ENCODE measurements around the gene DPH5. TPM values are rescaled to one million over a fixed set of nuclear protein-coding genes. Genes with fewer than 3 reads are reported as not detected.
A peak's percentile ranks its signal among the peaks of the same experiment; 100 is the strongest.

Gene DPH5
- total and polyA plus RNA-seq, 2 donors (not counting 3 experiments of a cell fraction or from before 2014, with no cell fraction given), result 37.2 to 43.6 TPM

DNA sequence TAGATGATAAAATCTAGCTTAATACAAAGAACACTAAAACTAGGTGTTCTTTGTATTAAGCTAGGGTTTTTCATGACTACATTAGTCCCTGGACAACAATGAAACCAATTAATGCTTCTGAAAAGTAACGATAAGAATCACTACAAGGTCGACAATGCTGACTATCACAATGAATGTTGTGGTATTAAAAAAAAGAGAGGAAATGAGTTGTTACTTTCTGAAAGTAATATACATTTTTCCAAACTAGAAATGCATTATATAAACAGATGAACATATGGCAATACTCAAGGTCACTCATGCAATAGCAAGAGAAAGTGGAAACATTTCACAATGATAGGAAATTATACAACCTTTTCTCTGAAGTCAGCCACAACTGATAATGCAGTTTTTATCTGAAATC is 19.0 kb downstream of the DPH5 start:
- Histone ChIP-seq H3K4me3 (replicated peaks in 1 of 3; ENCODE audit: insufficient read depth in 1 of 3, low read depth in 1 of 3, low read length in 3 of 3) (no peak overlapping the region), H3K9ac (replicated peaks; ENCODE audit: extremely low read depth, insufficient read depth, low read length) (no peak overlapping the region), H3K27ac (ENCODE audit: insufficient read depth, low read depth, low read length) (peak overlapping the region; percentile 65), H3K27me3 (ENCODE audit: control insufficient read depth in 2 of 2, insufficient read depth in 2 of 2, low read length in 2 of 2) (no peaks in the 10 kb centered on the region), H3K79me2 (ENCODE audit: control insufficient read depth, insufficient read depth, low read length) (no peaks in the 10 kb centered on the region), H3K9me1 (replicated peaks; ENCODE audit: control insufficient read depth, extremely low read depth, insufficient read depth, low read length) (no peaks in the 10 kb centered on the region), H3K4me1 (ENCODE audit: control insufficient read depth, extremely low read depth, insufficient read depth, low read length) (peaks cover 38% of the 10 kb centered on the region), H3K4me2 (ENCODE audit: insufficient read depth, low read length) (peak overlapping the region; percentile 65), H2AFZ (ENCODE audit: low read depth, low read length) (no peak overlapping the region), H4K20me1 (replicated peaks; ENCODE audit: control insufficient read depth, extremely low read depth, insufficient read depth, low read length) (no peaks in the 10 kb centered on the region), H3K9me3 (replicated peaks; ENCODE audit: control insufficient read depth, insufficient read depth, low read length) (no peaks in the 10 kb centered on the region), H3K36me3 (ENCODE audit: control insufficient read depth in 2 of 2, extremely low read depth in 1 of 2, insufficient read depth in 2 of 2, low read length in 2 of 2) (no peaks in the 10 kb centered on the region)
- FAIRE-seq (peak; percentile 72), DNase-seq (ENCODE audit: low read depth, low spot score) (peak; percentile 80)
- ChIA-PET CTCF (interaction anchor here (0.6 to 1.0 kb wide), 3 partner anchors 12 to 51 kb away, joined by 3 to 5 read pairs (median 3); no protein-coding TSS in a partner anchor), POLR2A (interaction anchor here (1.1 kb wide), 1 partner anchor 11 kb away, joined by 3 read pairs; no protein-coding TSS in a partner anchor)
- dilution Hi-C loops (cut with MboI; ENCODE audit: extremely low pct_ligation_motif_present, low sequenced_read_pairs), result no loop called here
- intact Hi-C loops (cut with micrococcal nuclease), result loop anchor here (1.0 to 5.0 kb wide), 6 partner anchors 11 to 236 kb away; no protein-coding TSS in a partner anchor
- BruUV-seq (replicated peaks), result no TSS peak
- TF ChIP-seq JUN (IDR thresholded peaks at IDR 0.05; ENCODE audit: borderline replicate concordance, insufficient read depth, insufficient read length, low read depth) (peak; percentile 52), GATA2 (IDR thresholded peaks at IDR 0.05; ENCODE audit: insufficient read depth, insufficient read length, low read depth, low read length) (peak; percentile 51)
- TF ChIP-seq, protein P1, sequence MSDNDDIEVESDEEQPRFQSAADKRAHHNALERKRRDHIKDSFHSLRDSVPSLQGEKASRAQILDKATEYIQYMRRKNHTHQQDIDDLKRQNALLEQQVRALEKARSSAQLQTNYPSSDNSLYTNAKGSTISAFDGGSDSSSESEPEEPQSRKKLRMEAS (IDR thresholded peaks at IDR 0.05; ENCODE audit: insufficient read depth, insufficient read length), result no peak

DNA sequence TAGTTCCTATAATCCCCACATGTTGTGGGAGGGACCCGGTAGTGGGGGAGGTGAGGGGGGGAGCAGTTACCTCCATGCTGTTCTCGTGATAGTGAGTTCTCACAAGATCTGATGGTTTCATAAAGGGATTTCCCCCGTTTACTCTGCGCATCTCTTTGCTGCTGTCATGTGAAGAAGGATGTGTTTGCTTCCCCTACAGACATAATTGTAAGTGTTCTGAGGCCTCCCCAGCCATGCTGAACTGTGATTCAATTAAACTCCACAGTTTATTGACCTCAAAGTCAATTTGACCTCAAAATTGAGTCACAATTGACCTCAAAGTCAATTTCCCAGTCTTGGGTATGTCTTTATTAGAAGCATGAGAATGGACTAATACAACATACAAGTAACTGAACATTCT is 19.7 kb downstream of the DPH5 start:
- Histone ChIP-seq H2AFZ (ENCODE audit: low read depth, low read length) (no peak overlapping the region), H3K9ac (replicated peaks; ENCODE audit: extremely low read depth, insufficient read depth, low read length) (no peak overlapping the region), H3K27ac (ENCODE audit: insufficient read depth, low read depth, low read length) (peak overlapping the region; percentile 65), H3K27me3 (ENCODE audit: control insufficient read depth in 2 of 2, insufficient read depth in 2 of 2, low read length in 2 of 2) (no peaks in the 10 kb centered on the region), H3K9me3 (replicated peaks; ENCODE audit: control insufficient read depth, insufficient read depth, low read length) (no peaks in the 10 kb centered on the region), H3K36me3 (ENCODE audit: control insufficient read depth in 2 of 2, extremely low read depth in 1 of 2, insufficient read depth in 2 of 2, low read length in 2 of 2) (no peaks in the 10 kb centered on the region), H4K20me1 (replicated peaks; ENCODE audit: control insufficient read depth, extremely low read depth, insufficient read depth, low read length) (no peaks in the 10 kb centered on the region), H3K79me2 (ENCODE audit: control insufficient read depth, insufficient read depth, low read length) (no peaks in the 10 kb centered on the region), H3K9me1 (replicated peaks; ENCODE audit: control insufficient read depth, extremely low read depth, insufficient read depth, low read length) (no peaks in the 10 kb centered on the region), H3K4me2 (ENCODE audit: insufficient read depth, low read length) (peak overlapping the region; percentile 65), H3K4me1 (ENCODE audit: control insufficient read depth, extremely low read depth, insufficient read depth, low read length) (peaks cover 38% of the 10 kb centered on the region), H3K4me3 (replicated peaks in 1 of 3; ENCODE audit: insufficient read depth in 1 of 3, low read depth in 1 of 3, low read length in 3 of 3) (no peak overlapping the region)
- FAIRE-seq, result no peak
- no TSS peak for BruUV-seq (replicated peaks)
- POLR2A ChIA-PET, result interaction anchor here (1.1 kb wide), 1 partner anchor 10 kb away, joined by 3 read pairs; no protein-coding TSS in a partner anchor
- dilution Hi-C loops (cut with MboI; ENCODE audit: extremely low pct_ligation_motif_present, low sequenced_read_pairs), result no loop called here
- TF ChIP-seq GATA2 (IDR thresholded peaks at IDR 0.05; ENCODE audit: insufficient read depth, insufficient read length, low read depth, low read length) (no peak), MYC (IDR thresholded peaks at IDR 0.05; ENCODE audit: low read depth, low read length) (no peak), FOS (IDR thresholded peaks at IDR 0.05; ENCODE audit: borderline replicate concordance, insufficient read depth, low read length) (no peak), POLR2AphosphoS5 (IDR thresholded peaks at IDR 0.05; ENCODE audit: insufficient read depth, low read depth, low read length) (no peak)
- CTCF ChIA-PET, result interaction anchor here (0.8 to 2.3 kb wide), 3 partner anchors 11 to 283 kb away, joined by 3 to 6 read pairs (median 5); no protein-coding TSS in a partner anchor
- peak; percentile 47 for DNase-seq (ENCODE audit: low read depth, low spot score)
- intact Hi-C loops (cut with micrococcal nuclease), result loop anchor here (1.0 to 5.0 kb wide), 6 partner anchors 11 to 236 kb away; no protein-coding TSS in a partner anchor

Data from endothelial cell of umbilical vein (primary cell).